AG20443 (cell line): ENCODE measurements around the gene ACACA.
"Not testable (repeated sequence)": the region's sequence is repeated elsewhere in the genome, so short reads cannot be mapped to it uniquely, and the experiment has no call there.

ENCODE experiments used
- DNase-seq: peaks from one replicate; pipeline ENCODE4 v3.0.0; 2012; ENCODE audit warnings: low spot score, mixed read lengths

Gene ACACA

GRCh38 chr17:37176723-37177122 lies 229.9 kb downstream of the ACACA start:
- DNase-seq: peak; percentile 24

GRCh38 chr17:37174205-37174604 lies 232.4 kb downstream of the ACACA start:
- no peak for DNase-seq

- DNase-seq: no peak
Observed at GRCh38 chr17:37170881-37171425, 235.7 kb downstream of the ACACA start.

DNA sequence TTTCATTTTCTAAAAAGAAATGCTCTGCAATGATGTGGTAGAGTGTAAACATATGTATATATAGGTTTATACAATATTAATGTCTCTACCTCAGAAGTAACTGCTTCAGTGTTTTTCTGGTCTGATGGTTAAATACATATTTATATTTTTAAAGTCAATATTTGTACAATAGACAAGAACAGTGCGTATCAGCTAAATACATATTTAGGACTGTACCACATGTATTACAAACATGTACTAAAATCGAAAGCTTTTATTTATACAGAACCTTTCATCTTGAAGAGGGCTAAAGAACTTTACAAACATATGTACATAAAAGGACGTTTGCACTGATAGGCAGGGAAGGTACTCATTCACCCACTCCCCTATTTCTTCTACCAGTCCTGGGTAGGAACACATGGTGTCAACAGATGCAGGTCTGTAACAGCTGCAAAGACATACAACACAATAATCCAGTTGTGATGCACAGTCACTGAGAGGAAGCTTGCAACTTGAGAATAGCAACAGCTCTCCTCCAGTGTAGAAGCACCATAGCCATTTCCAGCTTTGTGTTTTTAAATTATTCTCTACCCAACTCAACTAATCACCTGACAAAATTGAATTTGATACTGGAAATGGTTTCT lies 237.8 kb downstream of the ACACA start:
- DNase-seq: no peak

- no peak for DNase-seq
Observed at GRCh38 chr17:37167756-37168155, 238.9 kb downstream of the ACACA start.

DNA sequence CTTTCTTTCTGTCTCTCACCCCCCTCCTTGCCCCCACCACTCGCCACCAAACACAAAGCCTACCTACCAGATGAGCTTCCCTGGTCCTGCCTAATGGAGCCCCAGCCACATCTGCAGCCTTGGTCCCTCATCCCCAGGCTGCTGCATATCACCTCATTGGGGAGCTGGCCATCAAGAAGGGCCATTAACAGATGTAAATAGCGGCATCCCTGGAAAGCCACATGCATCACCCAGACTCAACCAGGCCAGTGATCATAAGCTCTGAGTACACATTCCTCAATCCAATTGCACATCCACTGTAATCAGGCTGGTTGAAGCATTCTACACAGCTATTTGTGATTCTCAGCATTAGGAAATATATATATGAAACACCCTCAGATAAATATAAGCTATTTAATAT lies 242.6 kb downstream of the ACACA start:
- DNase-seq: no peak

- no peak for DNase-seq
Observed at GRCh38 chr17:37162800-37163199, 243.8 kb downstream of the ACACA start.

- no peak for DNase-seq
Observed at GRCh38 chr17:37160944-37161343, 245.7 kb downstream of the ACACA start.

DNA sequence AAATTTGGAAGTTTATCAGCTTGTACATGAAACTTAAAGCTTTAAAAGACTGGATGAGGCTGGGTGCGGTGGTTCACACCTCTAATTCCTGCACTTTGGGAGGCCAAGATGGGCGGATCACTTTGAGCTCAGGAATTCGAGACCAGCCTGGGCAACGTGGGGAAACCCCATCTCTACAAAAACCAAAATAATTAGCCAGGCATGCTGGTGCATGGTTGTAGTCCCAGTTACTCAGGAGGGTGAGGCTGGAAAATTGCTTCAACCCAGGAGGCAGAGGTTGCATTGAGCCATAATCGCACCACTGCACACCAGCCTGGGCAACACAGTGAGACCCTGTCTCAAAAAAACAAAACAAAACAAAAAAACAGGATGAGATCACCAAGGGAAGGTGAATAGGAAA lies 248.3 kb downstream of the ACACA start:
- no peak for DNase-seq

DNA sequence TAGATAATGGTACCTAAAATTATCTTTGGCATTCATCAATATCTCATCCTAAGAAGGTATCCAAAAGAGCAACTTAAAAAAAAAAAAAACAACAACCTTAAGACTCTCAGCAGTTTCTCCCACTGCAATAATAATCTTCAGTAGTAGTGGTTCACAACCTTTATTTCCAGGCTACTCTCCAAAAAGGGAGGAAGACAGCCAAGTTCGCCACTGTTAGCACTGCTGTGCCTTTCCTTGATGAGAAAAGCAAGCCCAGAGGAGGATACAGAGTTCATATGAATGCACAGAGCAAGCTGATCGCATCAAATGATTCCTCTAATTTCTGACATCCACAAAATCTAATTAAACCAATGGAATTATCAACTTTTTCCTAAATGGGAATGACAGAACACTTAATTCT lies 258.5 kb downstream of the ACACA start:
- DNase-seq: no peak

DNA sequence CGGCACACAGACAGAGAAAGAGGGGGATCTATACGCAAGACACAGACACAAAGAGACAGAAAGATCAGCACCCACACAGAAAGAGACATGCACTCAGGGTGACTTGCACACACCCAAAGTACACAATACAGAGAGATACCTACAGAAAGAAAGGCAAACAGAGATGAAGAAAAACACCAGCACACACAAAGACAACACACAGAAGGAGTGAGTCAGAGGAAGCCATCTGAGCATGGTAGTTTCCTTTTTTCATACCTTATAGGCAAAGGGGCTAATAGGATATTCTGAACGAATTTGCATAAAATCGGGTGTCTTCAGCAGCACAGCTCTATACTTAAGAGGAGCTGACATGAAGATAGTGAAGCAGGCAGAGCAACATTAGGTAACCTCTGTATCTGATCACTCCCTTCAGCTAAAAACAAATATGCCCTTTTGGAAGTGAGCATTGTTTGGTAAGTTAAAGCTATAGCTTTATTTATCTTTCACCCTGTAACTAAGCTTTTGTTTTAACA lies 259.3 kb downstream of the ACACA start:
- no peak for DNase-seq

DNA sequence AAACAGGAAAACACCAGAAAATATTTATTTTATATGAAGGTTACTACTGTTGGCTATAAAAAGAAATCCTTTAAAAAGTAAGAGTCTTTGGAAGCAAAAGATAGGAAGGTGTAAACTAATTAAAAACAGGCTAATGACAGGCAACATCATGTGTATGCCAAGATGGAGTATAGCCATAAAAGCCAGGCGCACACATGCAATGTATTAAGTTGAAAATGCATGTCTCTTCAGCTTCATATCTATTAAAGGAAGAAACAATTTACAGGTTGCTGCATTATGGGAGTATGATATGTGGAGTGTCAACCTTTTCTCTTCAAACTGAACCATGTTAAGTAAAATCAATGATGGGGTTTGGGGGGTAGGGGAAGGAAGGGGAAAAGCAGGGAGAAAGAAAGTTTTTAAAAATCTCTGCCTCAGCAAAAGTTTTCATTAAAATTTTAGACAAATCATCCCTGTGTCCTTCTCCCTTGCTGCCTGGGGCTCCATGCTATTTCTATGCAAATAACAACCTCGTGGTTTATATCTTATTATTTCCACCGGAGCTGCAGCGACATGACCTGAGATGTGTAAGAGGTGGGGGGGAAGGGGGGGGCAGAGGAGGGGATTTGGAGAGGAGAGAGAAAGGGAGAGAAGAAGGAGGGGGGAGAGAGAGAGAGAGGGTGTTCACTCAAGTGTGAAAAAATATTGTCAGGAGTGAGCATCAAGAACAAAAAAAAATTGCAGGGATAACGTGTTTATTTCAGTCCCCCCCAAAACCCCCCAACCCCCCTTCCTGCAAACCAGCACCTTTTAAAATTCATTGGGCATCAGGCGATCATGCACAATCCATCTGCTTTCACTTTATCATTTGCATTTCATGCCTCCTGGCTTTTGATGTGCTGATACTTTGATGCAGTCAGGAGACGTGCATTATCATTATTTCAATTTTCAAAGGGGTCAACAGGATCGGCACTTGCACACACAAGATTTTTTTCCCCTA lies 260.3 kb downstream of the ACACA start:
- DNase-seq: no peak

DNA sequence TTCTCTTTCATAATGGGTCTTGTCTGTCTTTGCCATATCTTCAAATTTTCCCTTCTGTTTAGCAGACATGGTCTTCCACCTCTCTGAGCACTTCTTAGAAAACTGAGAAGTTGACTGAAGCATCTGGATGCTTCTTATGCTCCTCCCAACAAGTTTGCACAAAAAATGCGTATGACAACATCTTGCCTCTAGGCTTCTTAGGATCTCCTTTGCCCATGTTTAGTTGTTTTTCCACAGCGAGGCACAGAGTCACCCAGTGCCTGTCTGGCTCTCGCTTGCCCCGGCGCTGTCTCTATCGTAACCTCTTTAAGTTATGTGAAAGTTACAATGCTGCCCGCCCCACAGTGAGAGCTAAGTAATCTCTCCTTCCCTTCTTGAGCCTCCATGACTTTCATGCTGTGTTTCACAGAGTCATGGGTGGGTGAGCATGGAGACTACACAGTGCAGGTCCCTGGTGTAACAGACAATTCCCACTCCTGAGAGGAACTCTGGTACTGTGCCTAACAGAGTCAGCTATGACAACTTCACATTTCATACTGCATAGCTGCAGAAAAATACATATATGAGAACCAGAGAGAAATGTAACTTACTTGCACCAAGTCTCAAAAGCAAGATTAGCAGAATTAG lies 262.4 kb downstream of the ACACA start:
- no peak for DNase-seq

- DNase-seq: not testable (repeated sequence)
Observed at GRCh38 chr17:37143558-37143957, 263.1 kb downstream of the ACACA start.

- DNase-seq: no peak
Observed at GRCh38 chr17:37142294-37142896, 264.2 kb downstream of the ACACA start.

- DNase-seq: no peak
Observed at GRCh38 chr17:37138571-37139120, 268.0 kb downstream of the ACACA start.

DNA sequence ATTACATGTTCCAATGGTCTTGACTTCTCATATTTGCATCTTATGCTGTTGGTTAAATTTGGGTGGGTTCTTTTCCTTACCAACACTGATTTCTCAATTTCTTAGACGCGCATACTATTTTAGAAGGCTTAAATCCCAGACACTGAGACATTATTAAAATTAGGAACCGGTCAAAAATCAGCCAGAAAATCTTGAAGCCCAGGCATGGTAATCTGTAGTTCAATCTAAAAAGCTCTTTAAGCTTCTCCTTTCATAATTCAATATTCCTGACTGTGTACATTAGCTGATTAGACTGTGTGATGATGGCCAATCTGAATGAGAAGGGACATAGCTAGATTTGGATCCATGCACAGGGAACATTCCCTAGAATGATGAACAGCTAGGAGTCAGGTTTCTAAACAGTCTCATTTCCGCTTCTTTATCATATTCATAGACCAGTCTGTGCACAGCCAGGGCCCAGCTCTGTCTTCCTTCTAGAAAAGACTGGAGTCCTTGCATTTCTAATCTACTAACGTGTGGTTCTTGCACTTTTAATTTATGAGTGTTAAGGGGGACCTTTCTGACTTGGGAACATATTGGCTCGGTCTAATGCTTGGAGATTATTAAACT lies 268.6 kb downstream of the ACACA start:
- DNase-seq: no peak

GRCh38 chr17:37137070-37137610 lies 269.5 kb downstream of the ACACA start:
- no peak for DNase-seq

- DNase-seq: no peak
Observed at GRCh38 chr17:37135576-37135975, 271.1 kb downstream of the ACACA start.

GRCh38 chr17:37134050-37134449 lies 272.6 kb downstream of the ACACA start:
- no peak for DNase-seq

DNA sequence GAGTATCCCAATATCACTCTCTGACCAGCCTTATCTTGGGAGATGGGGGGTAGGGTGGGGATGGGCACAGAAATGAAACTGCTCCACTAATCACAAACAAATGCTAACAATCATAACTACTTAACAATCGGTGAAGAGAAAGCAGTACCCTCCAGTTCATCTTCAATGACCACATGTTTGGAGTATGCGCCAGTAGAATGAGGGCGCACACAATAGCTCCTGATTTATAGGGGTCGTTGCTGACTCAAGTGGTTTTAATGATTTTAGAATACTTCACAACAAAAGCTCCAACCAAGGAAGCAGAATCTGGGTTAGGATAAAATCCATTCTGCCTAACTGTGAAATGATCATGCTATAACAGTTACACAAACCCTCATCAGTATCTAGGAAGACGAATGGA lies 273.5 kb downstream of the ACACA start:
- no peak for DNase-seq
